Stimulated activated CD8-positive, alpha-beta memory T cell treated with anti-CD3 and anti-CD28 coated beads, Interleukin-7, amount 100 ng/mL, for 4 hours (primary cell): Measurements from ENCODE around the gene COMMD3.

Experiments
- DNase-seq, 2 donors: peaks; one replicate each; pipeline ENCODE4 v3.0.0-alpha.2; 2020; ENCODE audit warnings: low read depth in 2 of 2

COMMD3 gene

GRCh38 chr10:22366435-22366703 is 50.2 kb downstream of the COMMD3 start:
- DNase-seq: no peak

GRCh38 chr10:22366771-22367170 is 50.6 kb downstream of the COMMD3 start:
- no peak for DNase-seq

GRCh38 chr10:22367471-22367870 is 51.3 kb downstream of the COMMD3 start:
- DNase-seq: no peak

GRCh38 chr10:22368402-22368801 is 52.2 kb downstream of the COMMD3 start:
- DNase-seq: no peak

GRCh38 chr10:22368981-22369380 is 52.8 kb downstream of the COMMD3 start:
- no peak for DNase-seq

- DNase-seq: no peak
These were observed 53.4 kb downstream of the COMMD3 start for GRCh38 chr10:22369434-22370072.
